Hematopoietic multipotent progenitor cell treated with erythropoietin and hydrocortisone succinate and interleukin-3 and kit ligand, for 17 days (in vitro differentiated cells): ENCODE results near the gene TNNI2.
A peak's percentile ranks its signal among the peaks of the same experiment; 100 is the strongest.

ENCODE experiments used
- DNase-seq: peaks from one replicate; pipeline ENCODE4 v3.0.0-alpha.2; 2015; ENCODE audit warnings: low spot score

TNNI2 gene

GRCh38 chr11:1834779-1835670 lies 3.8 kb upstream of the TNNI2 start, which contains the start of gene SYT8:
Gene SYT8, plus strand, starts transcription at chr11:1834990. Its CDS starts 116 bp downstream, at chr11:1835106.
- DNase-seq = no peak

- DNase-seq = no peak
These were observed 3.1 kb upstream of the TNNI2 start for GRCh38 chr11:1835671-1836010.

- DNase-seq = no peak
These were observed 2.5 kb upstream of the TNNI2 start for GRCh38 chr11:1836011-1836945.

DNA sequence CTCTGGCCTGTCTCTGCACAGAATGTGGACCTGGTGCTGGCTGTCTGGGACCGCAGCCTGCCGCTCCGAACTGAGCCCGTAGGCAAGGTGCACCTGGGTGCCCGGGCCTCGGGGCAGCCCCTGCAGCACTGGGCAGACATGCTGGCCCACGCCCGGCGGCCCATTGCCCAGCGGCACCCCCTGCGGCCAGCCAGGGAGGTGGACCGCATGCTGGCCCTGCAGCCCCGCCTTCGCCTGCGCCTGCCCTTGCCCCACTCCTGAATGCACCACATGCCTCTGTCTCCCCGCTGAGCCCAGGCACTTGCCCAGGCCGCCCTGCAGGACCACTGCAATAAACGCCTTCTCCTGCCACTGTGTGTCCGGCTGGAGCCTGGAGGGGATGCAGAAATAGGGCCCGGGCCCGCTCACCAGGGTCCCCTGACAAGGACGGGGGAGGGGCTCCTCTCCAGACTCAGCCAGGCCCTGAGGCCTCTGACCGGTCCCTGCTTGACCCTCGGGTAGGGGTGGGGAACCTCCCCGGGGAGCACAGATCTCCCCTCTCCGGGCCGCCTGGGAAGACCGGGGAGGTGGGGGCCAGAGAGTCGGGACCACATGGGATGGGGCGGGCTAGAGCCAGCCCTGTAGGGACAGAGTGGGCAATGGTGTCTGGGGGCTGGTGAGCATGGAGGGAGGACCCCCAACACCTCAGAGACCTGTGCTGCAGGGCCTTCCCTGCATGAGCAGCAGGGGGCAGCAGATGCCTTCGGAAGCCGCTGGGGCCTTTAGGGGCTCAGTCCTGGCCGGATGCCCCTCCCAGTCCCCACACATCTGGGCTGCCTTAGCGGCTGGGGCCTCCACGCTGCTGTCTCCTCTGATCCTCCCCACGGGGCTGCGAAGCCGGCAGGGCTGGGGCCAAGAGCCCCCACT lies 1.4 kb upstream of the TNNI2 start:
- peak; percentile 57 for DNase-seq

DNA sequence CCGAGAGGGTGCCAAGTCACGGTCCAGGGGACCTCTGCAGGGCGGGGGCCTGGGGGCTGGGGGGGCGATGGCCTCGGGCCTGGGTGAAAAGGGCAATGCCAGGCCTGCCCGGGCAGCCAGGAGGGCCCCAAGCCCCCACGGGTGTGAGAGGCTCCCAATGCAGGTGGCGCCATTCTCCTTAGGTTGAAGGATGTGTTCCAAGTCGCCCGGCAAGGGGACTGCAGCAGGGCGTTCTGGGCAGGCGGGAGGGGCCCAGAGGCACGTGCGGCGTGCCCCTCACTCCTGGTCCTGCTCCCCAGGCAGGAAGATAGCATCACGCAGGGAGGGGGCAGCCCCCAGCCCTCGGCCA lies 730 bp upstream of the TNNI2 start:
- DNase-seq = no peak

GRCh38 chr11:1839204-1839923 lies 583 bp downstream of the TNNI2 start:
- DNase-seq = no peak

DNA sequence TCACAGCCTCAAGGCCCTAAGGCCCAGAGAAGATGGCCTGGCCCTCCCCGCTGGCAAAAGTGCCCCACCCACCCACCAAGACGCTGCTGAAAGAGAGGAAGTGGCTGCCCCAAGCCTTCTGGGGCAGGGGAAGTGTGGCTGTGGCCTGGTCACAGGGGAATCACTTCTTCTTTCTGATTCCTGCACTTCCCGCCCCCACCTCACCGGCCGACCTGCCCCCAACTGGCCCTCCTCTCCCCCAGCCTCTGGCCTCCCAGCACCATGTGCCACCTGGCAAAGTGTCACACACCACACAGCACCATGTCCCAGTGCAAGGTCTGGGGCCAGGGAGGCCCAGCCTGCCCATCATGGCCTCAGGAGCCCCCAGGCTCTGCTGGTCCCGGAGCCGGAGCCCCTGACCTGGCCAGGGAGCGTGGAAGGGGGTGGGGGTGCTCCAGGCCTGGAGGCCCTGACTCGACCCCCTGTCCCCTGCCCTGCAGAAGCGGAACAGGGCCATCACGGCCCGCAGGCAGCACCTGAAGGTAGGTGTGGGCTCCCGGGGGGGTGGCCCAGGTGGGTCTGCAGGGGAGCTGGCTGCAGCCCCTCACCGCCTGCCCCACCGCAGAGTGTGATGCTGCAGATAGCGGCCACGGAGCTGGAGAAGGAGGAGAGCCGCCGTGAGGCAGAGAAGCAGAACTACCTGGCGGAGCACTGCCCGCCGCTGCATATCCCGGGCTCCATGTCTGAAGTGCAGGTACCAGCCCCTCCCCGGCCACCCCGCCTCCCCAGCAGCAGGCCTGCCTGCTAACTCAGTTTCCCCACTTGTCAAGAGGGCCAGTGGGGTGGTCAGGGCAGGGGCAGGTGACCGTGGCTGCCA lies 1.4 kb downstream of the TNNI2 start:
- DNase-seq = no peak

DNA sequence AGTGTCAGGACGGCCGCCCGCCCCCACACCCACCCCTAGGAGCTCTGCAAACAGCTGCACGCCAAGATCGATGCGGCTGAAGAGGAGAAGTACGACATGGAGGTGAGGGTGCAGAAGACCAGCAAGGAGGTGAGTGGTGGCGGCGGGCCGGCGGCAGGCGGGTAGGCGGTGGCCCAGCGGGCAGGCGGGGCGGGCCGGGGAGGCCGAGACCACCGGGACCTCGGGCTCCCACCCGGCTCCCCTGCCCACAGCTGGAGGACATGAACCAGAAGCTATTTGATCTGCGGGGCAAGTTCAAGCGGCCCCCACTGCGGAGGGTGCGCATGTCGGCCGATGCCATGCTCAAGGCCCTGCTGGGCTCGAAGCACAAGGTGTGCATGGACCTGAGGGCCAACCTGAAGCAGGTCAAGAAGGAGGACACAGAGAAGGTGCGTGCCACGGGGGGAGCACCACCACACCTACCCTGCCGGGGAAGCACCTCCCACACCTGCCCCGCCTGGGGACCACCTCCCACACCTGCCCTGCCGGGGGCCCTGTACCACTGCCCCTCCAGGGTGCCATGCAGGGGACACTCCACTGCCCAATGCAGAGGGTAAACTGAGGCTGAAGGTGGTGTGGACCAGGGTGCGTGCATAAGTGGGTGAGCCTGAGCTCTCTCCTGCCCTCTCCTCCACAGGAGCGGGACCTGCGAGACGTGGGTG lies 2.1 kb downstream of the TNNI2 start:
- DNase-seq = no peak

GRCh38 chr11:1841511-1842148 lies 2.8 kb downstream of the TNNI2 start:
- DNase-seq = no peak

DNA sequence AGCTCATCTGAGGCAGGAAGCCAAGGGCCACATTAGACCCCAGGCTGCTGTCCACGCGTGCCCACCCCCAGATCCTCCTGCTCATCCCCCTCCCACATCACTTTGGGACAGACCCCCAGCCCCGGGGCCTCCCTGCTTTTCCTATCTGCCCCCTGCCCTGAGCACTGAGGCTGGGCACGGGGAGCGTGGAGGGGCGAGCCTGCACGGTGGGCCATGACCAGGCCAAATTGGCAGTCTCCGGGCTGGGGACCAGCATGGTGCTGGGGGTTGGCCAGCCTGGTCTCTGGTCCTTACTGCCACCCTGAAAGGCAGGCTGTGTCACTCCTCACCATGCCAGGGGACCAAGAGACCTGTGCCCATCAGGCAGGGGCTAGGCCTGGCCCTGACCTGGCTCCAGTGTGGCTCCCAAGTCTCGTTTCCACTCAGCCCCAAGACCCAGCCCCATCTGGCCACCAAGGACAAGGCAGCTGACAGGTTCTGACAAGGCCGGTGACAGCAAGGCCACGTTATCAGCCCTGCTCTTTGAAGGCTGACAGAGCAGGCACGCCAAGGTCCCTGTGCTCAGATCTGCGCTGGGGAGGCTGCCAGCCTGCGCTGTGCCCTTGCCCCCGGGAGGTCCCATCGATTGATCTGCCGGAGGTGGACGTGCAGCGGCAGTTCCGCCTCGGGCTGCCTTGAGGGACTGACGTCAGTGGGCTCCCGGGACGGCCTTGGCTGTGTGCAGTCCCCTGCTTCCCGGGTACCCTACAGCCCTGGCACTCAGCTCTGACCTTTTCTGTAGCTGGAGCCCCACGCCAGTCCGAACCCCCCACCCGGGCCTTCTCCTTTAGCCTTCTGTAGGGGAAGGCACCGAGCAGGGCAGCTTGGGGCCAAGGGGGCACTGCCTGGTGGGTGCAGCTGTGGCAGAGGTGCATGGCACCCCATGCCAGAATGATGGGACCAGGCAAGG lies 3.6 kb downstream of the TNNI2 start:
- peak; percentile 66 for DNase-seq

- DNase-seq = no peak
These were observed 4.3 kb downstream of the TNNI2 start for GRCh38 chr11:1843098-1843473.

GRCh38 chr11:1843796-1844195 lies 5.0 kb downstream of the TNNI2 start:
- peak; percentile 6 for DNase-seq

GRCh38 chr11:1844221-1845094 lies 5.7 kb downstream of the TNNI2 start:
- peak; percentile 91 for DNase-seq

- DNase-seq = no peak
These were observed 6.3 kb downstream of the TNNI2 start for GRCh38 chr11:1845095-1845429.

DNA sequence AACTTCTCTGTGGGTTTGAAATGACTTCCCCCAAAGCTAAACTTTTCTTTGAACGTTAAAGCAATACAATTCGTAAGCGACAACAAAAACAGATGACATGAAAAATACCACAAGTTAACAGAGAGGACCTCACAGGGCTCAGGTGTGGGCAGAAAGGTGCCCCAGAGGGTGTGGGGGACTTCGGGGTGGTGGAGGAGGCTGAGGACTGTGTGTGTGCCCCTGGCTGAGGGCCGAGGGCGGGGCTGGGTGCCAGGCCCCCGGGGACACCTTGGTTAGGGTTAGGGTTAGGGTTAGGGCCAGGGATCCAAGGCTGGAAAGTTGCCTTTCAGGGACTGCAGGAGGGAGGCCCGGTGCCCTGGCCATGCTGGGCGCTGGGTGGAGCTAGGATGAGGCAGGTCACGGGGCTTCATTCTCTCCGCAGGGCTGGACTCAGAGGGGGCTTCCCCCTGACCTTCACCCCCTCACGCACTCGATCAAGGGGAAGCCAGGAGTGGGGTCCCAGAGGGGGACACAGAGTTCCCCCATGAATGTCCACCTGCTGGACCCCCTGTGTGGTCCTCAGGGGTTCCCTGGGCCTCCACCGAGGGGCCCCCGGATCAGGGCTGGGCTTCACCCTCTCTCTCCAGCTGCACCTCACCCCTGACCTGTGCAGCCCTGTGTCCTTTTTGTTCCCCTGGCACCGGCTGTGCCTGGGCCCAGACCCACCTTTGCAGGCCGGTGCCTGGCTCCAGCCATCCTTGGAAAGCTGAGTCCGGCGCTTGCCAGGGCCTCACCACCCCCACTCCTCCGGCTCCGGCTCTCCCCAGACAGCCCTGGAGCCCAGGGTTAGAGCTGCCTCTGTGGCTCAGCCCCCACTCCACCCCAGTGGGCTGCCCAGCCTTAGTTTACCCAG lies 7.0 kb downstream of the TNNI2 start:
- DNase-seq = no peak

GRCh38 chr11:1846453-1846932 lies 7.7 kb downstream of the TNNI2 start:
- no peak for DNase-seq
